Pancreas (tissue), 10 donors: ENCODE measurements around the gene IL15RA. TPM values are rescaled to one million over a fixed set of nuclear protein-coding genes. Genes with fewer than 3 reads are reported as not detected.

Source experiments
- ATAC-seq, 4 donors: fragments of 200-7000 bp; cut with Tn5 transposase; one replicate each; pipeline versions ENCODE4 v1.8.0 to v1.9.1; 2020; ENCODE audit warnings: mild to moderate bottlenecking in 4 of 4, moderate library complexity in 4 of 4
- DNase-seq, 6 donors: peaks; one replicate each; pipeline ENCODE4 v3.0.0-alpha.2; 2020
- FAIRE-seq: peaks from 2 replicates; lab custom pipeline; 2012; peaks lifted over from hg19 to GRCh38; lab: Jason Lieb, UNC
- H3K27ac ChIP-seq, 4 donors: fragments of 200-600 bp; sonication (generic); 1 replicate in 3 of 4; 2 replicates in 1 of 4; pipeline versions ENCODE4 v1.5.0 to v1.8.0; 2020
- H3K27me3 ChIP-seq, 4 donors: fragments of 200-600 bp; one replicate each; pipeline ENCODE4 v1.8.0; 2021
- H3K36me3 ChIP-seq, 3 donors: fragments of 200-600 bp; sonication (generic) in 1 of 3; one replicate each; pipeline versions ENCODE4 v1.5.0 to v1.8.0; 2020 to 2021
- H3K4me1 ChIP-seq, 3 donors: fragments of 200-600 bp; one replicate each; pipeline ENCODE4 v1.8.0; 2021
- H3K4me3 ChIP-seq, 4 donors: fragments of 200-600 bp; sonication (generic) in 2 of 4; one replicate each; pipeline versions ENCODE4 v1.5.0 to v1.8.0; 2020 to 2021
- H3K9me3 ChIP-seq, 4 donors: fragments of 200-600 bp; one replicate each; pipeline ENCODE4 v1.8.0; 2021
- WGBS, 2 donors: extraction: QIAGEN DNeasy Blood & Tissue Kit; methylation state at CpG; one replicate each; pipeline ENCODE4 v1.1.7; 2013; 5-methylcytosine and 5-hydroxymethylcytosine counted together
- intact Hi-C, 3 donors: fragments of 100-400 bp; cut with DNase I; formaldehyde crosslinking; loops; one replicate each; pipeline versions ENCODE4 v1.11.1 to v1.14.2; 2022
- polyA plus RNA-seq, 2 donors: library from polyadenylated mRNA; stranded (reverse); fragments of 200-250 nt; gene quantifications; one replicate each; pipeline ENCODE4 v1.2.3, GENCODE V29; 2013
- total RNA-seq, 6 donors: library from RNA; stranded (reverse); fragmentation: NEBNext Ultra II Directional in 4 of 6; extraction: Animal tissue kit (Norgen Biotek cat#: 25700) in 4 of 6; gene quantifications; one replicate each; pipeline versions ENCODE4 v1.2.1 to v1.2.4, GENCODE V29; 2021 to 2023
- TF ChIP-seq, protein P1 (sequence below), 4 donors: fragments of 200-600 bp; sonication (generic) in 3 of 4; IDR thresholded peaks; one replicate each; pipeline versions ENCODE4 v1.5.0 to v1.8.0; 2021; ENCODE audit warnings: antibody characterized with exemption in 4 of 4
- donor health status: healthy with polysubstance abuse.
- donor health status: DM: no; HTN: no; CAD: no; lungs with moderate emphysema.
- donor health status: DM: no; HTN: no; CAD: no.
- donor health status: control.
- donor health status: control.
- donor health status: Bipolar disorder and iron deficiency.
- donor health status: DM: yes; HTN: yes; CAD: no.
- donor health status: DM: no; HTN: no; CAD: no.
- donor health status: DM: no; HTN: no; CAD: no.
- donor health status: DM: yes; HTN: yes; CAD: no.

Gene IL15RA
- total and polyA plus RNA-seq, 8 donors, result 6.9 to 14.3 (median 11.0) TPM

DNA sequence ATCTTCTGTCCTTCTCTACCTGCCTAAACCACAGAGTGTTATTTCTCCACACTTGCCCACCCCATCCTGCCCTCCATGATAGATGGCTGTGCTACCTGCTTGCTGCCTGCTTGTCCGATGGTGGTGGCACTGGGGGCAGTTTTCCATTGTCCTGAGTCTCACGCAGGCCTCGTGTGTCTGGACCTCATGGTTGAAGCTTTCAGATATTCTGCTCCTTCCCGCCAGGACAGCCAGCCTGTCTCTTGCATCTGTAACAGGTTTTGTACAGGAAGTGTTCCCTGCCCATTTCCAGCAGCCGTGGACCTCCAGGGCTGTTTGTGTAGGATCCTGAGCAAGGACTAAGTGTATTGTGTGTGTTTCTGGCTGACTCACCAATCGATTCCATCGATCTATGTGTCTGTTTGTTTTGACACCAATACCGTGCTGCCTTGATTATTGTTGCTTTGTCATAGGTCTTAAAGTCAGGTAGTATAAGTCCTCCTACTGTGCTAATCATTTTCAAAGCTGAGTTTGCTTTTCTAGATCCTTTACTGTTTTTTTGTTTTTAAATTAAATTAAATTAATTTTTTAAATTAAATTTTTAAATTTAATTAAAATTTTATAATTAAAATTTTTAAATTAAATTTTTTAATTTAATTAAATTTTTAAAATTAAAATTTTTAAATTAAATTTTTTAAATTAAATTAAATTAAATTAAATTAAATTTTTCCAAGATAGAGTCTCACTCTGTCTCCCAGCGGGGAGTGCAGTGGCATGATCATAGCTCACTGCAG, 8.5 kb downstream of the IL15RA start:
- DNase-seq (peak in 4 of 6 donors; percentile 51 to 77 (median 65)), ATAC-seq (peak; percentile 9 to 45 (median 28)), FAIRE-seq (peak; percentile 32)
- H3K9me3 ChIP-seq, result no peaks in the 10 kb centered on the region
- no peak overlapping the region for H3K4me3 ChIP-seq
- H3K27me3 ChIP-seq, result no peaks in the 10 kb centered on the region
- H3K36me3 ChIP-seq, result no peaks in the 10 kb centered on the region
- peaks cover 23 to 56% (median 42%) of the 10 kb centered on the region in 3 donors for H3K4me1 ChIP-seq
- peak overlapping the region in 2 of 4 donors; percentile 55 to 61 for H3K27ac ChIP-seq
- TF ChIP-seq, protein P1, sequence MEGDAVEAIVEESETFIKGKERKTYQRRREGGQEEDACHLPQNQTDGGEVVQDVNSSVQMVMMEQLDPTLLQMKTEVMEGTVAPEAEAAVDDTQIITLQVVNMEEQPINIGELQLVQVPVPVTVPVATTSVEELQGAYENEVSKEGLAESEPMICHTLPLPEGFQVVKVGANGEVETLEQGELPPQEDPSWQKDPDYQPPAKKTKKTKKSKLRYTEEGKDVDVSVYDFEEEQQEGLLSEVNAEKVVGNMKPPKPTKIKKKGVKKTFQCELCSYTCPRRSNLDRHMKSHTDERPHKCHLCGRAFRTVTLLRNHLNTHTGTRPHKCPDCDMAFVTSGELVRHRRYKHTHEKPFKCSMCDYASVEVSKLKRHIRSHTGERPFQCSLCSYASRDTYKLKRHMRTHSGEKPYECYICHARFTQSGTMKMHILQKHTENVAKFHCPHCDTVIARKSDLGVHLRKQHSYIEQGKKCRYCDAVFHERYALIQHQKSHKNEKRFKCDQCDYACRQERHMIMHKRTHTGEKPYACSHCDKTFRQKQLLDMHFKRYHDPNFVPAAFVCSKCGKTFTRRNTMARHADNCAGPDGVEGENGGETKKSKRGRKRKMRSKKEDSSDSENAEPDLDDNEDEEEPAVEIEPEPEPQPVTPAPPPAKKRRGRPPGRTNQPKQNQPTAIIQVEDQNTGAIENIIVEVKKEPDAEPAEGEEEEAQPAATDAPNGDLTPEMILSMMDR (IDR thresholded peaks at IDR 0.05), result no peak
- 56 to 59% methylated on average over 9 of the region's 9 CpGs for WGBS, 2 donors
- intact Hi-C loops, result no loop called here

DNA sequence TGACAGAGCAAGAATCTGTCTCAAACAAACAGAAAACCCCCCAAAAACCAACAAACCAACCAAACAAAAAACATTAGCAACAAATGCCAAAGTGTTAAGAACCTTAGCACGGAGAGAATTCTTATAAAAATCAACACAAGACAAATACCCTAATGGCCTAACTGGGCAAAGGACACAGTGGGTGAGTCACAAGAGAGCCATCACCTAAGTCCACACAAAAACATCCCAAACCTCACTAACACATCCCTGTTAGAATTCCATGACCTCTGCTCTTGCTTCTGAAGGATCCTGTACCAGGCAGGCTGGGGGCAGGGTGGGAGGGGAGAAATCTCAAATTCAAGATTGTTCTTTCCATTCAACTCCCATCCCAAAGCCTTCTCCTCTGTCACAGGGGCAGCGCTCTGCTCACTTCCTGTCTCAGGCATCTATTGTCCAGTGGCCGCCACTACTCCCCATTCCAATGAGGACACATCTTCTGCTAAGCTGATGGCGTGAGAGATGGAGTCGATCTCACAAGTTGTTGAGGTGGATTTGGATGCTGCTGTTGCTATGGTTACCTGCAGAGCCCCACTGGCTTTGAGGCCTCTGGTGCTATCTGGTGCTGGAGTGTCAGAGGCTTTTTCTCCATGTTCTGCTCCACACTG, 9.2 kb downstream of the IL15RA start:
- no peak for ATAC-seq

DNA sequence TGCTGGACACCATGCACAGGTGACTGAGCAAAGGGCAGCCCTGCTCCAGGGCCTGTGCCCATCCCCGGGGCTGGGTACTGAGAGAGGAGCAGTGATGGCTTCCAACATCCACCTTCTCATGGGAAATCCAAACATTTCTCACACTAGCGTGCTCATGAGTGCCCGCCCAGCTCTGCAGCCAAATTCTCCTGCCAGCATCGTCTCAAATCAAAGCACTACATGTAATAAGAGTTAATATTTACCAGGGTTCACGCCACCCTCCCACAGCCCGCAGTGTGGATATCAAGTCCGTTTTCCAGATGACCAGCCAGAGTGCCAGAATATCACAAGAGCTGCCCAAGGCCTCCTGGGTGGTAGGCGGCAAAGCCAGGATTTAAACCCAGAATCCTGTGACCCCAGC, 12.1 kb downstream of the IL15RA start:
- intact Hi-C loops, result no loop called here
- TF ChIP-seq, protein P1 (IDR thresholded peaks at IDR 0.05), result no peak
- WGBS, 2 donors, result 9 to 18% methylated on average over 8 of the region's 8 CpGs
- FAIRE-seq (no peak), ATAC-seq (peak; percentile 73 to 85 (median 83)), DNase-seq (peak in 5 of 6 donors; percentile 44 to 76 (median 74))
- peaks cover 3 to 27% (median 18%) of the 10 kb centered on the region in 3 donors for H3K4me1 ChIP-seq
- H3K36me3 ChIP-seq, result peaks cover 0 to 17% (median 1%) of the 10 kb centered on the region in 3 donors
- no peaks in the 10 kb centered on the region for H3K27me3 ChIP-seq
- no peak overlapping the region for H3K4me3 ChIP-seq
- H3K9me3 ChIP-seq, result no peaks in the 10 kb centered on the region
- H3K27ac ChIP-seq, result peak overlapping the region in 3 of 4 donors; percentile 32 to 77 (median 68)

More for the DNA sequence above, 9.2 kb downstream of the IL15RA start:
- no peaks in the 10 kb centered on the region for H3K27me3 ChIP-seq
- H3K4me1 ChIP-seq, result peaks cover 23 to 55% (median 42%) of the 10 kb centered on the region in 3 donors
- TF ChIP-seq, protein P1 (IDR thresholded peaks at IDR 0.05), result no peak
- intact Hi-C loops, result no loop called here
- peak overlapping the region in 2 of 4 donors; percentile 55 to 61 for H3K27ac ChIP-seq
- no peak for FAIRE-seq
- DNase-seq, result peak in 2 of 6 donors; percentile 27 to 38
- WGBS, 2 donors, result 96% methylated on average over 5 of the region's 5 CpGs
- no peak overlapping the region for H3K4me3 ChIP-seq
- peaks cover 0 to 3% (median 0%) of the 10 kb centered on the region in 3 donors for H3K36me3 ChIP-seq
- no peaks in the 10 kb centered on the region for H3K9me3 ChIP-seq

DNA sequence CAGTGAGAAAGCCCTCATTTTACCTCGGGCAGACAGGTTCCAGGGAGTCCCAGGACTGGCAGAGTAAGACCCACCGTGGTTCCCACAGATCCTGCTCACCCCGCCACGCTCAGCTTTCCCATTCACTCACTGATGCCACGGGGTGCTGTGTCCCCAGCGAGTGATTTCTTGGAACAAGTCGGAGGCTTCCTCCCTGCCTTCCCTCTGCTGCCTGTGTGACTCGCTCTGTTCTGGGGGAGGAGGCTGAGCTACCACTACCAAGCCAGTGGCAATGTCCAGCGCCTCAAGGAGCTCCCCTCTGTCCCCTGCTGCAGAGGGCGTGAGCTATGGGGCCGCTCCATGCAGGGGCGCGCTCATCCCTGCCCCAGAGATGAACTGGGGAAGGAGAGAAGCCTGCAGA, 12.6 kb downstream of the IL15RA start:
- Histone ChIP-seq H3K9me3 (no peaks in the 10 kb centered on the region), H3K4me1 (peaks cover 0 to 22% (median 12%) of the 10 kb centered on the region in 3 donors), H3K36me3 (peaks cover 0 to 21% (median 7%) of the 10 kb centered on the region in 3 donors), H3K4me3 (no peak overlapping the region), H3K27me3 (no peaks in the 10 kb centered on the region), H3K27ac (peak overlapping the region in 3 of 4 donors; percentile 32 to 77 (median 68))
- no peak for FAIRE-seq
- 93 to 95% methylated on average over 13 of the region's 13 CpGs for whole genome bisulfite sequencing, 2 donors
- intact Hi-C loops, result no loop called here
- peak in 1 of 4 donors; percentile 3 for ATAC-seq
- TF ChIP-seq, protein P1 (IDR thresholded peaks at IDR 0.05), result no peak
- DNase-seq, result peak in 1 of 6 donors; percentile 50
